Karpas-422 (cell line): ENCODE measurements around the gene PNMA8B. TPM values are rescaled to one million over a fixed set of nuclear protein-coding genes. Genes with fewer than 3 reads are reported as not detected.

Source experiments
- DNase-seq: peaks from one replicate; pipeline ENCODE4 v3.0.0-alpha.2; 2015
- H2AFZ ChIP-seq: fragments of 200-600 bp; sonication (generic); 2 replicates; pipeline ENCODE4 v1.6.1; 2014; ENCODE audit warnings: antibody characterized with exemption, low read length, mixed read lengths
- H3K27ac ChIP-seq: fragments of 200-600 bp; sonication (generic); 2 replicates; pipeline ENCODE4 v1.5.1; 2014; ENCODE audit warnings: mild to moderate bottlenecking, low read length, moderate library complexity
- H3K27me3 ChIP-seq: fragments of 200-600 bp; sonication (generic); 2 replicates; pipeline ENCODE4 v1.6.1; 2014; ENCODE audit warnings: low read length, mixed read lengths
- H3K36me3 ChIP-seq: fragments of 200-600 bp; sonication (generic); 2 replicates; pipeline ENCODE4 v1.6.1; 2014; ENCODE audit warnings: low read length, mixed read lengths; ENCODE audit not compliant: insufficient read depth
- H3K4me1 ChIP-seq: fragments of 200-600 bp; sonication (generic); 2 replicates; pipeline ENCODE4 v1.6.1; 2014; ENCODE audit warnings: mild to moderate bottlenecking, low read length, mixed read lengths
- H3K4me2 ChIP-seq: fragments of 200-600 bp; sonication (generic); 2 replicates; pipeline ENCODE4 v1.6.1; 2014; ENCODE audit warnings: low read length, low read depth, mild to moderate bottlenecking; ENCODE audit not compliant: poor library complexity, severe bottlenecking
- H3K4me3 ChIP-seq: fragments of 200-600 bp; sonication (generic); 2 replicates; pipeline ENCODE4 v1.5.1; 2014; ENCODE audit warnings: mild to moderate bottlenecking, antibody characterized with exemption, low read length, mixed read lengths
- H3K79me2 ChIP-seq: fragments of 200-600 bp; sonication (generic); 2 replicates; pipeline ENCODE4 v1.6.1; 2014; ENCODE audit warnings: mild to moderate bottlenecking, low read length, mixed read lengths
- H3K9ac ChIP-seq: fragments of 200-600 bp; sonication (generic); 2 replicates; pipeline ENCODE4 v1.6.0; 2014; ENCODE audit warnings: low read length
- H3K9me2 ChIP-seq: fragments of 200-600 bp; sonication (generic), shearing (Covaris generic); replicated peaks from 2 replicates; pipeline ENCODE4 v1.6.0; 2014; ENCODE audit warnings: mild to moderate bottlenecking, low read length, moderate library complexity; ENCODE audit not compliant: insufficient read depth
- H3K9me3 ChIP-seq: fragments of 300-700, 200-600 bp; sonication (generic); 2 replicates; pipeline ENCODE4 v1.6.1; 2014; ENCODE audit warnings: low read length, mixed read lengths
- H4K20me1 ChIP-seq: fragments of 200-600 bp; sonication (generic); 2 replicates; pipeline ENCODE4 v1.6.1; 2014; ENCODE audit warnings: mild to moderate bottlenecking, antibody characterized with exemption, low read length, low read depth; ENCODE audit not compliant: insufficient read depth
- total RNA-seq: library from RNA; depleted of rRNA; stranded (reverse); fragments of >200 nt; shearing (Covaris generic); gene quantifications from 2 replicates; pipeline ENCODE4 v1.2.3, GENCODE V29; 2014; ENCODE audit warnings: low replicate concordance

Gene PNMA8B
- total RNA-seq, 1 experiment from 2014 or later = not detected

- Histone ChIP-seq H3K9ac (no peak overlapping the region), H3K36me3 (no peaks in the 10 kb centered on the region), H2AFZ (no peak overlapping the region), H3K4me3 (no peak overlapping the region), H3K9me2 (no peaks in the 10 kb centered on the region), H4K20me1 (no peaks in the 10 kb centered on the region), H3K79me2 (no peaks in the 10 kb centered on the region), H3K9me3 (no peaks in the 10 kb centered on the region), H3K4me1 (0 out of 2 replicates have a peak, but pooled peaks cover 4% of the 10 kb centered on the region), H3K27ac (no peak overlapping the region), H3K4me2 (no peak overlapping the region), H3K27me3 (no peaks in the 10 kb centered on the region)
- peak; percentile 32 for DNase-seq
Measured at GRCh38 chr19:46474211-46474610, 21.5 kb downstream of the PNMA8B start.

DNA sequence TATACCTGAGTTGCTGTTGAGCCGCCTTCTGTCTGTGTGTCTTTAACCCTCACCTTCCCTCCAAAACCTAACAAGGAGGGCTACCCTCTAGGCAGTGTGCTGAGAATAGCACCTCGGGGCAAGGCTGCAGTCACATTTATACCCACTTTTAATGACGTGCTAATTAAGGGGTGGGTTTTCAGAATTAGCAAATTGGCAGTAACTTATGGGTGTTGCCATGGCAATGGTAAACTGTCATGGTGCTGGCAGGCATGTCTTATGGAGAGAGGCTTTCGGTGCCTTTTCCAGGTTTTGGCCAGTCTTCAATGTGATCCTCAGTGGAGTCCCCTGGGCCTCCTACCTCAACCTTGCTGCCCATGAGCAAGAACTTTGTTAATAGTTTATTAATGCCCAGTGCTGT is 23.1 kb downstream of the PNMA8B start:
- H3K4me1 ChIP-seq = no peaks in the 10 kb centered on the region
- H4K20me1 ChIP-seq = no peaks in the 10 kb centered on the region
- H2AFZ ChIP-seq = no peak overlapping the region
- H3K27ac ChIP-seq = no peak overlapping the region
- no peaks in the 10 kb centered on the region for H3K9me3 ChIP-seq
- peak; percentile 41 for DNase-seq
- H3K4me3 ChIP-seq = no peak overlapping the region
- H3K27me3 ChIP-seq = no peaks in the 10 kb centered on the region
- no peaks in the 10 kb centered on the region for H3K79me2 ChIP-seq
- no peak overlapping the region for H3K9ac ChIP-seq
- H3K9me2 ChIP-seq = no peaks in the 10 kb centered on the region
- no peak overlapping the region for H3K4me2 ChIP-seq
- no peaks in the 10 kb centered on the region for H3K36me3 ChIP-seq

GRCh38 chr19:46471811-46472543 is 23.7 kb downstream of the PNMA8B start:
- H3K9me3 ChIP-seq = no peaks in the 10 kb centered on the region
- H3K4me3 ChIP-seq = no peak overlapping the region
- no peaks in the 10 kb centered on the region for H4K20me1 ChIP-seq
- no peak overlapping the region for H3K9ac ChIP-seq
- H3K79me2 ChIP-seq = no peaks in the 10 kb centered on the region
- no peaks in the 10 kb centered on the region for H3K27me3 ChIP-seq
- no peaks in the 10 kb centered on the region for H3K9me2 ChIP-seq
- peak; percentile 27 for DNase-seq
- peaks cover 1% of the 10 kb centered on the region for H3K4me1 ChIP-seq
- no peak overlapping the region for H3K4me2 ChIP-seq
- no peak overlapping the region for H3K27ac ChIP-seq
- no peaks in the 10 kb centered on the region for H3K36me3 ChIP-seq
- H2AFZ ChIP-seq = no peak overlapping the region

GRCh38 chr19:46471116-46471733 is 24.4 kb downstream of the PNMA8B start, which contains the start of gene PNMA8A:
Gene PNMA8A, minus strand, starts transcription at chr19:46471563. Its CDS starts 528 bp downstream, at chr19:46471035.
- Histone ChIP-seq H3K9me3 (no peaks in the 10 kb centered on the region), H3K27me3 (no peaks in the 10 kb centered on the region), H3K4me3 (no peak within 1 kb of the TSS), H3K36me3 (no peaks in the 10 kb centered on the region), H2AFZ (no peak within 1 kb of the TSS), H3K79me2 (no peaks in the 10 kb centered on the region), H3K9me2 (no peaks in the 10 kb centered on the region), H3K4me1 (peaks cover 9% of the 10 kb centered on the region), H3K27ac (no peak within 1 kb of the TSS), H4K20me1 (no peaks in the 10 kb centered on the region), H3K4me2 (no peak within 1 kb of the TSS), H3K9ac (no peak within 1 kb of the TSS)
- DNase-seq = peak; percentile 14

- Histone ChIP-seq H3K79me2 (no peaks in the 10 kb centered on the region), H3K36me3 (no peaks in the 10 kb centered on the region), H3K27me3 (no peaks in the 10 kb centered on the region), H2AFZ (no peak overlapping the region), H3K27ac (no peak overlapping the region), H3K4me2 (no peak overlapping the region), H3K4me1 (peaks cover 10% of the 10 kb centered on the region), H3K9ac (no peak overlapping the region), H3K9me3 (no peaks in the 10 kb centered on the region), H4K20me1 (no peaks in the 10 kb centered on the region), H3K4me3 (no peak overlapping the region), H3K9me2 (no peaks in the 10 kb centered on the region)
- no peak for DNase-seq
Measured at GRCh38 chr19:46470376-46470775, 25.3 kb downstream of the PNMA8B start.

GRCh38 chr19:46469541-46470185 is 26.0 kb downstream of the PNMA8B start:
- H2AFZ ChIP-seq = no peak overlapping the region
- peaks cover 10% of the 10 kb centered on the region for H3K4me1 ChIP-seq
- H3K9me3 ChIP-seq = no peaks in the 10 kb centered on the region
- no peaks in the 10 kb centered on the region for H3K27me3 ChIP-seq
- H3K36me3 ChIP-seq = no peaks in the 10 kb centered on the region
- peak; percentile 17 for DNase-seq
- H3K4me3 ChIP-seq = no peak overlapping the region
- no peak overlapping the region for H3K4me2 ChIP-seq
- H4K20me1 ChIP-seq = no peaks in the 10 kb centered on the region
- H3K9me2 ChIP-seq = no peaks in the 10 kb centered on the region
- H3K79me2 ChIP-seq = no peaks in the 10 kb centered on the region
- no peak overlapping the region for H3K27ac ChIP-seq
- H3K9ac ChIP-seq = no peak overlapping the region

DNA sequence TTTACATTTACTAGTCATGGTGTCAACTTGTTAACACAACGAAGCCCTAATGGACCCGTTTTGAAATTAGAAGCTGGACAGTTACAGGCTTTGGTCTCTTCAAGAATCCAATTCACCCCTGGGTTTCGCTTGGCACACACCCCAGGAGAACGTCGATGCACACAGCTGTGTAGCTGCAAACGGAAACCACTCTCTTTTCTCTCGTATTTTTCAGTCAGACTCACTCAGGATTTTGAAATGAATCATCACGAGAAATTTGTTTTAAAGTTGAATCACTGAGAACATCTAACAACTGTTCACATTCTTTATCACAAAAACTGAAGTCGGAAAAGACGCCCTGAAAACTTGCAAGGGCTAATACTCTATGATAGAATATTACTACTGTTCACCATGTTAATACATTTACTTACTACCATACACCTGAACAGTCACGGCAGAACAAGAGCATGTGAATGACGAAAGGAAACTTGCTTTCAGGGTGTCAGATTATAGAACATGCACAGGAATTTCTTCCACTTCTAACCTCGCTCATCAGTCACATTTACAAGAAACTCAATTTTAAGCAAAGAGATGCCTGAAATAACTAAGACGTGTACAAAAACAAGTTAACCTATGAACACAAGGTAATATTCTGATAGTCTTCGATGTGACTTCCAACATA is 29.0 kb downstream of the PNMA8B start:
- H3K9ac ChIP-seq = no peak overlapping the region
- H3K79me2 ChIP-seq = no peaks in the 10 kb centered on the region
- H3K9me2 ChIP-seq = no peaks in the 10 kb centered on the region
- no peak overlapping the region for H2AFZ ChIP-seq
- no peaks in the 10 kb centered on the region for H4K20me1 ChIP-seq
- no peak overlapping the region for H3K27ac ChIP-seq
- no peaks in the 10 kb centered on the region for H3K27me3 ChIP-seq
- H3K36me3 ChIP-seq = no peaks in the 10 kb centered on the region
- DNase-seq = peak; percentile 40
- H3K4me3 ChIP-seq = no peak overlapping the region
- H3K9me3 ChIP-seq = no peaks in the 10 kb centered on the region
- no peak overlapping the region for H3K4me2 ChIP-seq
- H3K4me1 ChIP-seq = peaks cover 13% of the 10 kb centered on the region

DNA sequence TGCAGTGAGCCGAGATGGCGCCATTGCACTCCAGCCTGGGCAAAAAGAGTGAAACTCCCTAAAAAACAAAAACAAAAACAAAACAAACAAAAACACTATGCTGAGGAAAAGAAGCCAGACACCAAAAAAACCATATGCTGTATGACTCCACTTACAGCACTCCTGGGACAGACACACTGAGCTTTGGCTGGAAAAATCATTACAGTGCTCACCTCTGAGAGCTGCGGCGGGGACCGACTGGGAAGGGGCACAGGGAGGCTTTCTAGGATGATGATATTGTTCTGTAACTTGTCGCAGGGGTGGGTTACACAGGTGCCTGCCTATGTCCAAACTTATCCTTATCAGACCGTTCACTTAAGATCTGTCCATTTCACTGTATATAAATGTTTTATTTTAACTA is 32.2 kb downstream of the PNMA8B start:
- Histone ChIP-seq H3K4me1 (peaks cover 25% of the 10 kb centered on the region), H4K20me1 (no peaks in the 10 kb centered on the region), H3K36me3 (no peaks in the 10 kb centered on the region), H3K4me3 (no peak overlapping the region), H3K9ac (no peak overlapping the region), H3K79me2 (no peaks in the 10 kb centered on the region), H3K9me3 (no peaks in the 10 kb centered on the region), H3K27ac (no peak overlapping the region), H2AFZ (no peak overlapping the region), H3K9me2 (no peaks in the 10 kb centered on the region), H3K27me3 (no peaks in the 10 kb centered on the region), H3K4me2 (no peak overlapping the region)
- DNase-seq = no peak
